BE2C (cell line): Measurements from ENCODE around the gene CCDC89.
A peak's percentile ranks its signal among the peaks of the same experiment; 100 is the strongest.

ENCODE experiments used
- DNase-seq: peaks from one replicate; pipeline ENCODE4 v3.0.0-alpha.2; 2020
- H3K27me3 ChIP-seq: fragments of 250-450 bp; sonication (Bioruptor Pico); 2 replicates; pipeline ENCODE4 v1.5.1; 2020; ENCODE audit warnings: mild to moderate bottlenecking
- H3K36me3 ChIP-seq: fragments of 250-450 bp; sonication (Bioruptor Pico); 2 replicates; pipeline ENCODE4 v1.5.1; 2020; ENCODE audit warnings: mild to moderate bottlenecking
- H3K4me1 ChIP-seq: fragments of 250-450 bp; sonication (Bioruptor Pico); 2 replicates; pipeline ENCODE4 v1.5.1; 2020
- H3K4me3 ChIP-seq: 2 replicates; pipeline ENCODE4 v1.5.1; 2011; ENCODE audit warnings: low read depth, low read length
- H3K9me3 ChIP-seq: fragments of 250-450 bp; sonication (Bioruptor Pico); 2 replicates; pipeline ENCODE4 v1.5.1; 2020
- TF ChIP-seq, protein P1 (sequence below): IDR thresholded peaks from 2 replicates; pipeline ENCODE4 v1.5.1; 2012; ENCODE audit warnings: mild to moderate bottlenecking, low read depth, low read length

The CCDC89 gene

GRCh38 chr11:85697747-85698146, 11.8 kb upstream of the CCDC89 start:
- H3K4me3 ChIP-seq: no peak overlapping the region
- no peaks in the 10 kb centered on the region for H3K4me1 ChIP-seq
- no peak for DNase-seq
- H3K27me3 ChIP-seq: peaks cover 10% of the 10 kb centered on the region; the same call in 1 of the 2 replicates
- TF ChIP-seq, protein P1, sequence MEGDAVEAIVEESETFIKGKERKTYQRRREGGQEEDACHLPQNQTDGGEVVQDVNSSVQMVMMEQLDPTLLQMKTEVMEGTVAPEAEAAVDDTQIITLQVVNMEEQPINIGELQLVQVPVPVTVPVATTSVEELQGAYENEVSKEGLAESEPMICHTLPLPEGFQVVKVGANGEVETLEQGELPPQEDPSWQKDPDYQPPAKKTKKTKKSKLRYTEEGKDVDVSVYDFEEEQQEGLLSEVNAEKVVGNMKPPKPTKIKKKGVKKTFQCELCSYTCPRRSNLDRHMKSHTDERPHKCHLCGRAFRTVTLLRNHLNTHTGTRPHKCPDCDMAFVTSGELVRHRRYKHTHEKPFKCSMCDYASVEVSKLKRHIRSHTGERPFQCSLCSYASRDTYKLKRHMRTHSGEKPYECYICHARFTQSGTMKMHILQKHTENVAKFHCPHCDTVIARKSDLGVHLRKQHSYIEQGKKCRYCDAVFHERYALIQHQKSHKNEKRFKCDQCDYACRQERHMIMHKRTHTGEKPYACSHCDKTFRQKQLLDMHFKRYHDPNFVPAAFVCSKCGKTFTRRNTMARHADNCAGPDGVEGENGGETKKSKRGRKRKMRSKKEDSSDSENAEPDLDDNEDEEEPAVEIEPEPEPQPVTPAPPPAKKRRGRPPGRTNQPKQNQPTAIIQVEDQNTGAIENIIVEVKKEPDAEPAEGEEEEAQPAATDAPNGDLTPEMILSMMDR: no peak
- H3K9me3 ChIP-seq: no peaks in the 10 kb centered on the region
- H3K36me3 ChIP-seq: no peaks in the 10 kb centered on the region

DNA sequence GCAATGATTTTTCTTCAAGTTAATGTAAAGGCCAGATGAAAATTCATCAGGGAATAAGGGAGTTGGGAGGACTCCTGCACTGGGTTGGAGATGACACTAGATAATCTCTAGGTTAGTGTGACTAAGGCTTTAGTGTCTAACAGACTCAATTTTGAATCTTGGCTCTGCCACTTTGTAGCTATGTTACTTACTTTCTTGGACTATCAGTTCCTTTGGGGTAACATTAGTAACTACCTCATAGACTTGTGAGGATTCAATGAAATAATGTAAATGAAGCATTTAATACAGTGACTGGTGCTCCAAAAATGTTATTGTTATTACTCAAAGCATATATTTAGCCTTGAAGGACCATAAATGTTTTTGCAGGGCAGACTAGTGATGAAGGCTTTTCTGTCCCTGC, 9.6 kb upstream of the CCDC89 start:
- Histone ChIP-seq H3K4me1 (no peaks in the 10 kb centered on the region), H3K27me3 (peaks cover 12% of the 10 kb centered on the region; the same call in 1 of the 2 replicates), H3K9me3 (no peaks in the 10 kb centered on the region), H3K36me3 (no peaks in the 10 kb centered on the region), H3K4me3 (no peak overlapping the region)
- TF ChIP-seq, protein P1: no peak
- DNase-seq: no peak

- H3K9me3 ChIP-seq: no peaks in the 10 kb centered on the region
- no peaks in the 10 kb centered on the region for H3K4me1 ChIP-seq
- DNase-seq: no peak
- TF ChIP-seq, protein P1: peak; percentile 48
- no peak overlapping the region for H3K4me3 ChIP-seq
- H3K36me3 ChIP-seq: no peaks in the 10 kb centered on the region
- peaks cover 21% of the 10 kb centered on the region; the same call in 1 of the 2 replicates for H3K27me3 ChIP-seq
Observed at GRCh38 chr11:85694385-85694980, 8.5 kb upstream of the CCDC89 start.

DNA sequence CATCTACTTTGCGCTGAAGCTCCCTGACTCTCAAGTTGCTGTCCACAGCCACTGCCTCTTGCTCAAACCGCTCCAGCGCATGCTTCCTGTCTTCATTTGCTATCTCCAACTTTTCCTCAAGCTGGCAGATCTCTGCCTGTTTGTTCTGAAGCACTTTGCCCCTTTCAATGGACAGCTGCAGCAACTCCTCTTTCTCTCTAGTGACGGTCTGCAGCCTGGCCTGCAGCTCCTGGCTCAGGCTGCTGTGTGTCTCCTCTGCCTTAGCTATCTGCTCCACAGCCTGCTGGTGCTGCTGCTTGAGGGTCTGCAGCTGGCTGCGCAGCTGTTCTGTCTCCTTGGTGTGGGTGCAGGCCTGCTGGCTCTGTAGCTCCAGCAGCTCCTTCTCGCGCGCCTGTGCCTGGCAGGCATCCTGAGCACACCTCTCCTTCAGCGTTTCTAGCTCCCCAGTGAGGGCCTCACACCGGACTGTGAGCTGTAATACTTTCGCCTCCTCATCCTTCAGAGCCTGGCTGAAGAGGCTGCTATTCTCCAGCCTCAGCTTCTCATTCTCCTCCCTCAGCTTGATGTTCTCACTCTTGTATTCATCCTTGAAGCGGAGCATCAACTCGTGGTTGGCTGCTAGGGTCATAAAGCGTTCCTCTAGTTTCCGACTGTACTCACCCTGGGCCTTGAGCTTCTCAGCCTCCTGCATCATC, 723 bp downstream of the CCDC89 start:
- H3K27me3 ChIP-seq: peaks cover 6% of the 10 kb centered on the region
- TF ChIP-seq, protein P1: no peak
- DNase-seq: peak; percentile 66
- peaks cover 2% of the 10 kb centered on the region; the same call in 1 of the 2 replicates for H3K4me1 ChIP-seq
- no peaks in the 10 kb centered on the region for H3K36me3 ChIP-seq
- no peaks in the 10 kb centered on the region for H3K9me3 ChIP-seq
- peak overlapping the region; percentile 84 for H3K4me3 ChIP-seq

DNA sequence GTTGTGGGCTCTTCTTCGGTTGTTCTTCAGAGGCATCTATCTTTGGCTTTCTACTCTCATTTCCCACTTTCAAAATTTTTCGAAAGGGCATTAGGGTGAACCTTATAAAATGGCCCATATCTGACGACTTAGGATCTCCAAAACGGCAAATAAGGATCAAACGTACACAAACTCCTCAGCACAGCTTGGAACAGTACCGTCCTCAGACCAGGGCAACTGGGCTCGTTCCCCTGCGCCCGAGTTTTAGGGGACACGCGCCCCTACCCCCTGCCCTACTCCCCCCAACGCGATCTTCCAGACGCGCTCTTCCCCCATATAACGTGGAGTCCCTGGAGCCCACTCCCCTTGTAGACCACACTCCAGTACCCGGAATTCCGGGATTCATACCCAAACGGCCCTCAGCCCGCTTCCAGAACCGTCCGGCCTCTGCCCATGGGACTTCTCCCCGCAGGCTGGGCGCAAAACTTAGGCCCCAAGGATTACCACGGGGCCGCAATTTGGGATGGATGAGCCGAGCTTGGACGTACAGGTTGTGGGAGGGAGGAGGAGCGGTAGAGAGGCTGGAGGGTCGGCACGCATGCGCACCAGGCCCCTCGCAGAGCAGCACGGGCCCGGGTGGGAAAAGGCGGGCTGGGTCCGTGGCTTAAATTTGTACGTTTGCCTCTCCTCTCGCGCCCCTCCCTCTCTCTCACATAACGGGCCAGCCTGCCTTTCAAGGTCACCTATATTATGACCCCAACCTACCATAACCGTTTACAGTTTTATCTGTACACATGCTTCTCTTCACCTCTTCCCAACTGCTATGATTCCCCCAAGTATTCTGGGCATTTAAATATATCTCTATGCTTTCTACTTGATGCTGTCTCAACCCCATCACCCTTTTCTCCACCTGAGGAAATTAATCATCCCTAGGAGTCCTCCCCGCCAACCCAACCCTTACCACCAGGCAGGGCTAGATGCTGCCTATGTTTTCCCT, 3.4 kb downstream of the CCDC89 start:
- no peaks in the 10 kb centered on the region for H3K9me3 ChIP-seq
- TF ChIP-seq, protein P1: no peak
- H3K4me3 ChIP-seq: peak overlapping the region; percentile 85
- H3K36me3 ChIP-seq: no peaks in the 10 kb centered on the region
- H3K4me1 ChIP-seq: peaks cover 2% of the 10 kb centered on the region; the same call in 1 of the 2 replicates
- no peaks in the 10 kb centered on the region for H3K27me3 ChIP-seq
- DNase-seq: peak; percentile 86
